GM18868 (cell line): ENCODE data around the gene GDF9.
A peak's percentile ranks its signal among the peaks of the same experiment; 100 is the strongest.

Experiments used
- ATAC-seq: cut with Tn5 transposase; IDR thresholded peaks from one replicate; pipeline ENCODE4 v1.9.1; 2021; ENCODE audit warnings: mild to moderate bottlenecking, moderate library complexity; ENCODE audit not compliant: unreplicated experiment

The GDF9 gene, protein sequence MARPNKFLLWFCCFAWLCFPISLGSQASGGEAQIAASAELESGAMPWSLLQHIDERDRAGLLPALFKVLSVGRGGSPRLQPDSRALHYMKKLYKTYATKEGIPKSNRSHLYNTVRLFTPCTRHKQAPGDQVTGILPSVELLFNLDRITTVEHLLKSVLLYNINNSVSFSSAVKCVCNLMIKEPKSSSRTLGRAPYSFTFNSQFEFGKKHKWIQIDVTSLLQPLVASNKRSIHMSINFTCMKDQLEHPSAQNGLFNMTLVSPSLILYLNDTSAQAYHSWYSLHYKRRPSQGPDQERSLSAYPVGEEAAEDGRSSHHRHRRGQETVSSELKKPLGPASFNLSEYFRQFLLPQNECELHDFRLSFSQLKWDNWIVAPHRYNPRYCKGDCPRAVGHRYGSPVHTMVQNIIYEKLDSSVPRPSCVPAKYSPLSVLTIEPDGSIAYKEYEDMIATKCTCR

DNA sequence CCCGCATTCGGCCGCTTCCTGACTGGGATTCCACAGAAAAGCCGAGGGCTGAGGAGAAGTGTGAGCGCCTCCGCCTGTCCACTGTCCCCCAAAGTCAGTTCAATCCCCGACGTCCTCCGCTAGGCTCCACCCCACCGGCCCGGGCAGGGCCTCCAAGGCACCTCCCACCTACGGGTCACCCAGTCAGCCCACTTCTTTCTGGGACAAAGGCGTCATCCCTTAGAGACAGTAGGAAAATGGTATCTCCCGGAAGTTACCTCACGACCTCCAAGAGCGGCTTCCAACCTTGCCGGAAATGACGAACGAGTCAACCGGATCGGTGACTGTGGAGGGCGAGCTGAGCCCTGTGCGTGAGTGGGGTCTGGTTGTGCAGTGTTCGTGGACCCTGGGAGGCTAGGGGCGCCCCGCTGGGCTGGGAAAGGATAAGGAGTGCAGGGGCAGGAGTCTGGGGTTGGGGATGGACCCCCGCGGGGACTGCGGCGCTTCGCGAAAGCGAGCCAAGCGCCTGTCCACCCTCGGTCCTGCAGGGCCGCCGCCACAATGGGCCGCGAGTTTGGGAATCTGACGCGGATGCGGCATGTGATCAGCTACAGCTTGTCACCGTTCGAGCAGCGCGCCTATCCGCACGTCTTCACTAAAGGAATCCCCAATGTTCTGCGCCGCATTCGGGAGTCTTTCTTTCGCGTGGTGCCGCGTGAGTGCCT, at the start of gene GDF9, which contains the start of gene UQCRQ:
Gene GDF9, minus strand, starts transcription at position 128 of the 704 bp plus-strand sequence. CDS start 1,936 bp downstream, outside the sequence.
Gene UQCRQ, plus strand, starts transcription at position 301 of the 704 bp plus-strand sequence. Its CDS starts 240 bp downstream, at position 541.
- peak; percentile 97 for ATAC-seq

- ATAC-seq, result no peak
Measured at GRCh38 chr5:132915681-132916080, 49.4 kb upstream of the GDF9 start.

DNA sequence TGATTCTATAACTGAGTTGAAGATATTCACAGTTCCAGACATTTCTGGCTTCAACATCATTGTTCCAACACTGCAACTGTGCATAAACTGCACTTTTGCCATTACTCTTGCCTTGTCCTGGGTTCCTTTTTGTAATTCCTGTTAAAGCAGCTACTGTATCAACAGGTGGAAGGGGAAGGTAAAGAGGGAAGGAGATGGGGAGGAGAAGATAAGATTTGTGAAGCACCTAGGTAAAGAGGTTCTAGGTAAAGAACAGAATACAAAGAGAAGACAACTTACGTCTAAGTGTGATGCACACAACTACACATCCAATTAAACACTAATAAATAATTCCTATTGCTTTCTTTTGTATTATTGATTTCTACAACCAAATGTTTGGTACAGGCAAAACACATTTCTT, 43.4 kb upstream of the GDF9 start:
- ATAC-seq, result no peak

GRCh38 chr5:132907161-132907560, 40.9 kb upstream of the GDF9 start:
- no peak for ATAC-seq

DNA sequence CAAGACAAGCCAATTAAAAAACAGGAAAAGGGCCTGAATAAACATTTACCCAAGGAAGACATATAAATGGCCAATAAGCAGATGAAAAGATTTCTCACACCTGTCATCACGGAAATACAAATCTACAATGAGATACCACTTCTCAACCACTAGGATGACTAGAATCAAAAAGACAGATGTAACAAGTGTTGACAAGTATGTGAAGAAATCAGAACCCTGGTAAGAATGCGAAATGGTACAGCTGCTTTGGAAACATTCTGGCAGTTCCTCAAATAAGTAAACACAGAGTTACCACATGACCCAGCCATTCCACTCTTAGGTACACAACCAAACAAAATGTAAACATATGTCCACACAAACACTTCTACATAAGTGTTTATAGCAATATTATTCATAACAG, 39.7 kb upstream of the GDF9 start:
- ATAC-seq, result no peak

DNA sequence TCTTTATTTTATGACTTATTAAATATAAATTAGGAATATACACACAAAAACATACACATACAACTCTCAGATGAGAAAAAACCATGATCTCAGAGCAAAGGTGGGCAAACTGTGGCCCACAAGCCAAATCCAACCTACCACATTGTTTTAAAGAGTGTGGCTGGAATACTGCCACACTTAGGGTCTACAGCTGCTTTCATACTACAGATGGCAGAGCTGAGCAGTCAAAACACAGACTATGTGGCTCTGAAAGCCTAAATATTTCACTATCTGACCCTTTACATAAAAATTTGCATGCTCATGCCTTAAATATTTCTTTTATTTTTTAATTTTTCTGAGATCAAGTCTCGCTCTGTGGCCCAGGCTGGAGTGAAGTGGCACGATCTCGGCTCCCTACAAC, 35.5 kb upstream of the GDF9 start:
- no peak for ATAC-seq

DNA sequence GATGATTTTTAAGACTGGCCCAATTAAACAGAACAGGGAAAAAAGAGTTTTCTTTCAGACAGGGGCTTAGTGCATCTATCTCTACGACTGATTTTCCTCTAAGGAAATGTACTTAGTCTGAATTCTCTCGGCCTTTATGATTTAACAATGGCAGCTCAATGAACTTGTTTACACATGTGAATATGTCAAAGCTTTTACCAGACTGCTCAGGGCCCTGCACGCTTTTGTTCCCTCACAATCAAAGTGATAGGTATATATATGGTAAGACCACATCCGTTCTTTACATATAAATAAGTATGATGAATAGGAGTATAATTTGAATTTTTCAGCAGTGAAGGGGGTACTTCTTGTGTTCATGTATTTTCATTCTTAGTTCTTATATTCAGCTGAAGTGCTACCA, 34.8 kb upstream of the GDF9 start:
- ATAC-seq, result no peak

GRCh38 chr5:132898094-132898493, 31.8 kb upstream of the GDF9 start:
- ATAC-seq, result no peak

- ATAC-seq, result no peak
Measured at GRCh38 chr5:132896685-132897084, 30.4 kb upstream of the GDF9 start.

DNA sequence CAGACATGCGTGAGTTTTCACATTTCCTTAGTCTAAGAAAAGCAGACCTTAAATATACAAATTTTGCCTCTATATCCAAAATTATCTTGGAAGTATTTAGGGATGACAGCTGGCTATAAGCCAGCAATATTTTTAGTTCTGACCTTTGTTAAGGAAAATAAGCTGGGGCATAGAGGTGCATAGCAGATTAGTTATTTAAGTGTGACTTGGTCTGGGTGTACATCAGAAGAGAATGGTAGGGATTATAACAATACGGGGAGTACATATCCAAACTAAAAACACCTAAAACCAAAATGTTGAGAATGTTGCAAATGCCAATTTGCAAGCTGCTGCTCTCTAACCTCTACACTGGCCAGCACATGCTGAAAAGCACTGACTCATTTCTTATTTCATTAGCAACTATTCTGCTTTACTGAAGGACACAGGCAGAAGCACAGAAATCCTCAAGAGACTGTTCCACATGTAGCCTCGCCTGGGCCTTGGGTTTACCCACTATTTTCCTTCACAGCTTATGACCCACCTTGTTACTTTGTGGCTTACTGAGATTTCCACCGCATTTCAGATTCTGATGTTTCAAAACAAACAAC, 29.5 kb upstream of the GDF9 start:
- ATAC-seq, result no peak

DNA sequence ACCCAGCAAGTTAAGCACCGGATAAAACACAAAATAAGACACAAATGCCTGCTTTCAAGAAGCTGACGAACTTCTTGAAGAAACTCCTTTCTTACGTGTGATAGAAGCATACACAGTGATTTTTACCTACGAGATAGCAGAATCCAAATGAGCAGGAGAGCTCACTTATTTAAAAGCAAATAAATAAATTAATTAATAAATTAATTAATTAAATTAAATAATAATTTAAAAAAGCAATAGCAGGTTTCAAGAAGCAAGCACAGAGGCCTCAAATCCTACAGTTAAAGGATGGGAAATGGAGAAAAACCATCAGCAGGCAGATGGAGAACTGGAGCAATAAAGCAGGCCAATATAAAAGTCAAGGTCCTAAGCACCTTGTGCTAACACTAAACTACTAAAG, 24.5 kb upstream of the GDF9 start:
- no peak for ATAC-seq

DNA sequence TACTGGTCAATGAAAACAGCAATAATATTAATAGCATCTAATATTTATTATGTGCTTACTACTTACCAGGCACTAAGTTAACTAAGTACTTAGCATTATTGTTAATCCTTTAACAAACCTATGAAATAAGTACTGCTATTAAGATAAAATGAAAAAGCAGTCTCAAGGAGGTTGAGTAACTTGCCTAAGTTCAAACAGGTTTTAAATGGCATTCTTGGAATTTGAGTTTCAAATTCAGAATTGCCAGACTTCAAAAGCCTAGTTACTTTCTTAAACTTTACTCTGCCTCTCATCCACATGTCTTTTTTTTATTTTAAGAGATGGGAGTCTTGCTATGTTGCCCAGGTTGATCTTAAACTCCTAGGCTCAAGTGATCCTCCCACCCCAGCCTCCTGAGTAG, 23.2 kb upstream of the GDF9 start:
- ATAC-seq, result no peak

DNA sequence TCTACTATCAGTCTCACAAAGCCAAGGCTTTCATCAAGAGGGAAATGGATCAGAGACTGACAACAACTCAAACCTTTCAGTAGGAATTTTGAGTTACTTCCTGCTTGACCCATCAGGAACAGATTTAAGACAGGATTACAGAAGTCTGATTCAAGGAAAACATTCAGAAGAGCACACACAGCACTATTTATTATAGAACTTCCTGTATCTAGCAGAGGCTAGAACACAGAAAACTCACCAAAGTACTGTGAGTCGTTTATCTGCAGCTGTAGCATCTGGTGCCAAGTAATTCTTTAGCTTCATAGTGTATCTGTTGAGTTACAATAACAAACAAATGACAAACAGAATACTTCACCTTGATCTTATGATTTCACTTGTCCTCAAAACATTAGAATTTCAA, 21.0 kb upstream of the GDF9 start:
- no peak for ATAC-seq

- no peak for ATAC-seq
Measured at GRCh38 chr5:132886064-132886823, 20.0 kb upstream of the GDF9 start.

DNA sequence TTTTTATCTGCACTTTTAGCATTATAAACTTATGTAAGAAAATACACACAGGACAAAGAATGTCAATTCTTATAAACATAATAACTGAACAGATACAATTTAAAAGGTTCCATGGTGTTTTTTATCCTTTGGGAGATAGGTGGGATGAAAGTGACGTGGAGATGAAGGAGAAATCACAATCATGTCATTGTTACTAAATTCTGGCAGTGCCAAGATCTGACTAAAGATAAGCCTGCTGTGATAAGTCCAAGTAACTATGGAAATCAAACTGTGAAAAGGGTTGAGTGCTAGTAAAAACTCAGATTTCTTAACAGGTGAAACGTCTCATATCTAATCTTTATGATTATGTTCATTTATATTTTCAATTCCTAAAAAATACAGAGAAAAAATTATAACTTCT, 18.3 kb upstream of the GDF9 start:
- ATAC-seq, result no peak

- peak; percentile 63 for ATAC-seq
Measured at GRCh38 chr5:132883261-132883834, 17.1 kb upstream of the GDF9 start.

GRCh38 chr5:132877938-132878337, 11.7 kb upstream of the GDF9 start:
- no peak for ATAC-seq

- ATAC-seq, result no peak
Measured at GRCh38 chr5:132877466-132877865, 11.2 kb upstream of the GDF9 start.

GRCh38 chr5:132876020-132876759, 9.9 kb upstream of the GDF9 start:
- ATAC-seq, result no peak

GRCh38 chr5:132873930-132874271, 7.6 kb upstream of the GDF9 start:
- ATAC-seq, result no peak
